NCI-H2107 treated with DMSO at 0.1 percent for 48 hours (cell line): Measurements from ENCODE around the gene PLCB1.

Experiments used
- DNase-seq: peaks from one replicate; lab custom pipeline; 2025; ENCODE audit not compliant: unreplicated experiment; lab: John Stamatoyannopoulos, UW

Gene PLCB1

GRCh38 chr20:8903655-8904605, 771.9 kb downstream of the PLCB1 start:
- DNase-seq = no peak

- no peak for DNase-seq
Measured at GRCh38 chr20:8909596-8909995, 777.5 kb downstream of the PLCB1 start.

DNA sequence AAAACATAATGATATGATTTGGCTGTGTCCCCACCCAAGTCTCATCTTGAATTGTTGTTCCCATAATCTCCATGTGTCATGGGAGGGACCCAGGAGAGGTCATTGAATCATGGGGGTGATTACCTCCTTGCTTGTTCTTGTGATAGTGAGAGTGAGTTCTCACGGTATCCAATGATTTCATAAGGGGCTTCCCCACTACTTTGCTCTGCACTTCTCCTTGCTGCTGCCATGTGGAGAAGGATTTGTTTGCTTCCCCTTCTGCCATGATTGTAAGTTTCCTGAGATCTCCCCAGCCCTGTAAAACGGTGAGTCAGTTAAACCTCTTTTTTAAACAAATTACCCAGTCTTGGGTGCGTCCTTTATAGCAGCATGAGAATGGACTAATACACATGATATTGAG, 780.0 kb downstream of the PLCB1 start:
- no peak for DNase-seq

DNA sequence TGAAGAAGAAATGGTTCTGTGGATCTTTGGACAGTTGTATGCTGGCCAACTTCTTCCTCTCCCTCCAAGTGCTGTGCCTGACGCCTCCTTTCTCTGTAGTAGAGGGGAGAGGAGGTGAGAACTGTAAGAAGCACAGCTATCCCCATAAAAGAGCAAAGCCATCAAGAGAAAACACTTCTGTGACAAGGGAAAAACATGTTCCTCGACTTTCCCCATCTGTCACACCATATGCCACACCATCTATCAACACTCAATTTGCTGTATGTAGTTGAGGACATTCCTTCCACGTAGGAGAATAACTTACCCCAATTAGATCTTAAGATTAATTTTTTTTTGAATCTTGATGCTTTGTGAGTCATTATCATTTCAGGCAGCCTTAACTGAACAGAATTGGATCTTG, 780.7 kb downstream of the PLCB1 start:
- no peak for DNase-seq

GRCh38 chr20:8913456-8913855, 781.4 kb downstream of the PLCB1 start:
- no peak for DNase-seq

GRCh38 chr20:8914421-8914820, 782.4 kb downstream of the PLCB1 start:
- no peak for DNase-seq

DNA sequence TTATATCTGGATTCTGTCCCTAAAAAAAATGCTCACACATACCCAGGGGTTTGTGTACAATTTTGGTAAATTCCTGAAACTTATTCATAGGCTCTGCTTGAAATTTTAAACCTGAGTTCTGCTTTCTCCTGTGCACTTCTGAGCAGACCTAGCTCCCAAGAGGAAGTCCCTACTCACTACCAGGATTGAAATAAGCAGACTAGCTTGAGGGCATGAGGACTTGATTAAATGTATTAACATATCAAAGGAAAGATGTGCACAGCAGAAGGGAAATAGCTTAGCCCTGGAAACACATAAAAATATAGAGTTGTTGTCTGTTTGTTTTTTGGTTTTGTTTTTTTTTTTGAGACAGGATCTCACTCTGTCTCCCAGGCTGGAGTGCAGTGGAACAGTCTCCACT, 785.0 kb downstream of the PLCB1 start:
- DNase-seq = no peak

DNA sequence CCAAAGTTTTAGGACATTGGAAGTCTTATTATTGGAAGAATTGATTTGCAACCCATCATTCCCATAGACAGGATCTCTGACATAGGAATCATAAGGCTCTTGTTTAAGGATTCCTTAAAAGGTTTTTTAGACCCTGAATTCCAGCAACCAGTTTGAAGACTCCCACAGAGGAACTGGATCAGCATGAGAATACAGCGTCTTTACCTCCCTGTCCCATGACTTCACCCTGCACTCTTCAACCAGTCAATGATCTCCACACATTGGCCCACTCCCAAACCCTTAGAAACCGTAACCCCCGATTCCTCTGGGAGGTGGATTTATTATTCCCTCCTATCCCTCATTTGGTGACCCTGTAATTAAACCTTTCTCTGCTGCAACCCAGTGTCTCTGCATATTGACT, 786.1 kb downstream of the PLCB1 start:
- no peak for DNase-seq

GRCh38 chr20:8924539-8924938, 792.5 kb downstream of the PLCB1 start:
- DNase-seq = no peak

DNA sequence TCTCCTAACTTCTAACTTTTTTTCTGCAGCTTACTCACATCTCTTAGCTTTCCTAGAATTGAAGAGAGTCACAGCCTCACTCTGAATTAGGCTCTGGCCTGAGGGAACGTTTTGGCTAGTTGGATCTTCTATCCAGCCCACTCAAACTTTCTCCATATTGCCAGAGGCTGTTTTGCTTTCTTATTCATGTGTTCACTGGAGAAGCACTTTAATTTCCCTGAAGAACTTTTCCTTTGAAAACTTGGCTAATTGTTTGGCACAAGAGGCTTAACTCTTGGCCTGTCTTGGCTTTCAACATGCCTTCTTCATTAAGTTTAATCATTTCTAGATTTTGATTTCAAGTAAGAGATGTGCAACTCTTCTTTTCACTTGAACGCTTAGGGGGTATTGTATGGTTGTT, 798.7 kb downstream of the PLCB1 start:
- DNase-seq = no peak

- DNase-seq = no peak
Measured at GRCh38 chr20:8932192-8933165, 800.4 kb downstream of the PLCB1 start.

GRCh38 chr20:8933381-8933807, 801.3 kb downstream of the PLCB1 start:
- DNase-seq = no peak

GRCh38 chr20:8934362-8934761, 802.3 kb downstream of the PLCB1 start:
- DNase-seq = no peak
